ENCODE measurements around the gene ATG16L2.

DNA sequence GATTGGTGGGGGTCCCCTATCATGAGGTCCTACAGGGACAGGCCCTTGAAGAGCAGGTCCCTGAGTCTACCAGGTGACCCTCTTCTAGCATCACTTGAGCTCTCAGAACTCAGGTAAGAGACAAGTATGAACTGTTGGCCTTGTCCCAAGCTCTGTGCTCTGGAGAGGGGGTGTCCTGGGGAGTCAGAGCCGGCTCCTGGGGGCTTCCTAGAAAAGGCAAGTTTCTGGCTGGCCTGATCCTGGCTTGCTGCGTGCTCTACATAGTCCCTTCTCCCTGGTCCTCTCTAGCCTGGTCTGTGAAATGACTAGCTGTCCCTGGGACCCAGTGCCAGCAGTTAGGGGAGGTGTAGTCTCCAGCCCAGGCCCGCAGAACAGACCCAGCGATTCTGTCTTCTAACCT is 11.4 kb downstream of the ATG16L2 start:
- TF ChIP-seq EZH2 (IDR thresholded peaks at IDR 0.05; ENCODE audit: borderline replicate concordance, low read length), result no peak
- TF ChIP-seq CTCF (IDR thresholded peaks at IDR 0.05; ENCODE audit: low read length), result no peak

Measured in OCI-LY1 (cell line).